D721Med (cell line): ENCODE results near the gene NCK1.

Experiments
- DNase-seq: peaks from one replicate; pipeline ENCODE4 v3.0.0; 2011; ENCODE audit warnings: low spot score; ENCODE audit not compliant: insufficient read length
- FAIRE-seq: peaks from 2 replicates; lab custom pipeline; 2011; peaks lifted over from hg19 to GRCh38; lab: Jason Lieb, UNC
- CTCF ChIP-seq: IDR thresholded peaks from 2 replicates; pipeline ENCODE4 v1.5.1; 2012; ENCODE audit warnings: mild to moderate bottlenecking, control low read depth; ENCODE audit not compliant: insufficient read depth; ENCODE audit errors: missing control alignments

The NCK1 gene

GRCh38 chr3:136831461-136831860, 30.5 kb upstream of the NCK1 start:
- no peak for TF ChIP-seq CTCF

GRCh38 chr3:136835089-136835812, 26.8 kb upstream of the NCK1 start:
- TF ChIP-seq CTCF, result no peak
- no peak for DNase-seq
- peak; percentile 21 for FAIRE-seq

More at GRCh38 chr3:136831461-136831860, 30.5 kb upstream of the NCK1 start:
- no peak for FAIRE-seq
- DNase-seq, result no peak

- no peak for DNase-seq
- no peak for TF ChIP-seq CTCF
- no peak for FAIRE-seq
Observed at GRCh38 chr3:136835813-136836510, 26.0 kb upstream of the NCK1 start.

- DNase-seq (no peak), FAIRE-seq (no peak)
- TF ChIP-seq CTCF, result no peak
Observed at GRCh38 chr3:136836511-136837156, 25.4 kb upstream of the NCK1 start.

- FAIRE-seq (no peak), DNase-seq (no peak)
- TF ChIP-seq CTCF, result no peak
Observed at GRCh38 chr3:136838641-136839555, 23.1 kb upstream of the NCK1 start.

GRCh38 chr3:136839556-136839931, 22.5 kb upstream of the NCK1 start:
- no peak for DNase-seq
- TF ChIP-seq CTCF, result no peak
- FAIRE-seq, result no peak
